WTC11 (cell line): Measurements from ENCODE around the gene CRTC3. TPM values are rescaled to one million over a fixed set of nuclear protein-coding genes. Genes with fewer than 3 reads are reported as not detected.

Experiments used
- ATAC-seq: fragments of 200-7000 bp; cut with Tn5 transposase; 2 replicates; pipeline ENCODE4 v1.10.0; 2021; ENCODE audit warnings: mild to moderate bottlenecking, moderate library complexity
- CTCF ChIA-PET: fragments of 300-600 bp; sonication (Branson Sonifier 250); formaldehyde crosslinking; loops from one replicate; lab custom pipeline; 2021; ENCODE audit warnings: antibody characterized with exemption; lab: Charles Lee
- POLR2A ChIA-PET: fragments of 350-600 bp; sonication (Branson Sonifier 250); formaldehyde crosslinking; loops from one replicate; lab custom pipeline; 2021; ENCODE audit warnings: antibody characterized with exemption; lab: Charles Lee
- DNase-seq: peaks from one replicate; pipeline ENCODE4 v3.0.0; 2021; ENCODE audit warnings: low spot score
- H3K27ac Mint-ChIP-seq: 2 replicates; pipeline ENCODE4 v1.8.0; 2021; ENCODE audit warnings: mixed read lengths
- H3K27me3 Mint-ChIP-seq: 2 replicates; pipeline ENCODE4 v1.8.0; 2021; ENCODE audit warnings: low read depth, mild to moderate bottlenecking, moderate library complexity, mixed read lengths
- H3K36me3 Mint-ChIP-seq: 2 replicates; pipeline ENCODE4 v1.8.0; 2021; ENCODE audit warnings: mixed read lengths
- H3K4me1 Mint-ChIP-seq: 2 replicates; pipeline ENCODE4 v1.8.0; 2022; ENCODE audit warnings: mixed read lengths
- H3K4me3 Mint-ChIP-seq: 2 replicates; pipeline ENCODE4 v1.8.0; 2021; ENCODE audit warnings: mild to moderate bottlenecking, moderate library complexity, mixed read lengths
- H3K9me3 Mint-ChIP-seq: 2 replicates; pipeline ENCODE4 v1.8.0; 2021; ENCODE audit warnings: mixed read lengths
- ESRRA ChIP-seq: sonication (generic); formaldehyde crosslinking; IDR thresholded peaks from 2 replicates; pipeline ENCODE4 v1.8.1; 2022; ENCODE audit warnings: mild to moderate bottlenecking, missing genetic modification reagents, borderline replicate concordance
- ETV6 ChIP-seq: sonication (generic); formaldehyde crosslinking; IDR thresholded peaks from 2 replicates; pipeline ENCODE4 v1.8.1; 2022; ENCODE audit warnings: mild to moderate bottlenecking, missing genetic modification reagents
- MXD4 ChIP-seq: fragments of 250-450 bp; sonication (Bioruptor Pico); IDR thresholded peaks from 2 replicates; pipeline ENCODE4 v1.8.0; 2021; ENCODE audit warnings: mild to moderate bottlenecking, moderate library complexity, borderline replicate concordance
- ZBTB21 ChIP-seq: sonication (generic); formaldehyde crosslinking; IDR thresholded peaks from 2 replicates; pipeline ENCODE4 v1.8.1; 2023; ENCODE audit warnings: mild to moderate bottlenecking, missing genetic modification reagents, borderline replicate concordance
- ZNF263 ChIP-seq: sonication (generic); formaldehyde crosslinking; IDR thresholded peaks from 2 replicates; pipeline ENCODE4 v1.8.1; 2022; ENCODE audit warnings: low read depth, mild to moderate bottlenecking, moderate library complexity, missing genetic modification reagents
- ZNF396 ChIP-seq: fragments of 250-450 bp; sonication (Bioruptor Pico); IDR thresholded peaks from 2 replicates; pipeline ENCODE4 v1.8.0; 2021; ENCODE audit warnings: mild to moderate bottlenecking, moderate library complexity, borderline replicate concordance
- ZNF423 ChIP-seq: fragments of 250-450 bp; sonication (Bioruptor Pico); IDR thresholded peaks from 2 replicates; pipeline ENCODE4 v2.1.2; 2022; ENCODE audit warnings: mild to moderate bottlenecking, moderate library complexity
- total RNA-seq: library from RNA; stranded (reverse); gene quantifications from 3 replicates; pipeline ENCODE4 v1.2.3, GENCODE V29; 2021
- TF ChIP-seq, protein P1 (sequence below): fragments of 250-450 bp; sonication (Bioruptor Pico); IDR thresholded peaks from 2 replicates; pipeline ENCODE4 v2.1.2; 2022; ENCODE audit warnings: mild to moderate bottlenecking, moderate library complexity
- TF ChIP-seq, protein P2 (sequence below): fragments of 200-600 bp; IDR thresholded peaks from 2 replicates; pipeline ENCODE4 v1.8.0; 2022; ENCODE audit warnings: antibody characterized with exemption
- TF ChIP-seq, protein P3 (sequence below): sonication (generic); formaldehyde crosslinking; IDR thresholded peaks from 2 replicates; pipeline ENCODE4 v1.8.1; 2022; ENCODE audit warnings: mild to moderate bottlenecking, missing genetic modification reagents, moderate library complexity, borderline replicate concordance
- TF ChIP-seq, protein P4 (sequence below): fragments of 250-450 bp; sonication (Bioruptor Pico); IDR thresholded peaks from 2 replicates; pipeline ENCODE4 v1.9.0; 2021; ENCODE audit warnings: mild to moderate bottlenecking, borderline replicate concordance

CRTC3 gene
- total RNA-seq, 1 experiment from 2014 or later: 8.4 TPM

DNA sequence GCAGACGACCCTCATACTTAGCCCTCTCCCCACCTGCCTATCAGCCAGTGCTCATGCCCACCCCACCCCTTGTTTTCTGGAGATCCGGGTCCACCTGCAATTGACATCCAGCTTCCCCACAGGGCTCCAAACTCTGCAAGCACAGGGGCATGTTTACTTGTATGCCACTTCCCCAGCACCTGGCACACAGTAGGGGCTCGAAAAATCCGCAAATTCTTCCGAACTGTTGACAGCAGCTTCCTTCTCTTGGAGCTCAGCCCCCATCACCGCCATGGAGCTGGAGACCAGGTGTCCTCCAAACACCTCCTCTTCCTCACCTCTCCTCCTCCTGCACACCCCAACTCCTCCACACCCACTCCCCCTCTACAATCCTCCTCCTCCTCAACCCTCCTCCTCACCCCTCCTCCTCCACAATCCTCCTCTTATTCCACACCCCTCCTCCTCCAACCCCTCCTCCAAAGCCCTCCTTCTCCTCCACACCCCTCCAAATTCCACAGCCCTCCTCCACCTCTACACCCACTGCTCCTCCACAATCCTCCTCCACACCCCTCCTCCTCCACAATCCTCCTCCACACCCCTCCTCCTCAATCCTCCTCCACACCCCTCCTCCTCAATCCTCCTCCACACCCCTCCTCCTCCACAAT, 117.1 kb downstream of the CRTC3 start:
- H3K4me3 Mint-ChIP-seq: no peak overlapping the region
- ChIA-PET POLR2A (no interaction called here), CTCF (interaction anchor here (1.0 kb wide), 1 partner anchor 286 kb away, joined by 3 read pairs; the partner anchor contains the start of gene HDDC3)

DNA sequence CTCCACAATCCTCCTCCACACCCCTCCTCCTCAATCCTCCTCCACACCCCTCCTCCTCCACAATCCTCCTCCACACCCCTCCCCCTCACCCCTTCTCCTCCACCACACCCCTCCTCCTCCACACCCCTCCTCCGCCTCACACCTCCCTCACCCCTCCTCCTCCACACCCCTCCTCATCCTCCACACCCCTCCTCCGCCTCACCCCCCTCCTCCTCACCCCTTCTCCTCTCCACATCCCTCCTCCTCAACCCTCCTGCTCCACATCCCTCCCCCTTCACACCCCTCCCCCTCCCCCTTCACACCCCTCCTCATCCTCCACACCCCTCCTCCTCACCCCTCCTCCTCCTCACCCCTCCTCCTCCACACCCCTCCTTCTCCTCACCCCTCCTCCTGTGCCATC, 117.6 kb downstream of the CRTC3 start:
- Mint-ChIP-seq H3K4me3 (no peak overlapping the region), H3K36me3 (peaks cover 6% of the 10 kb centered on the region; the same call in 1 of the 2 replicates), H3K9me3 (0 out of 2 replicates have a peak, but pooled peaks cover 6% of the 10 kb centered on the region), H3K4me1 (peaks cover 21% of the 10 kb centered on the region), H3K27me3 (no peaks in the 10 kb centered on the region), H3K27ac (no peak overlapping the region)
- no peak for ATAC-seq
- no peak for DNase-seq
- CTCF ChIA-PET: interaction anchor here (0.6 to 1.5 kb wide), 60 partner anchors 8 to 403 kb away, joined by 3 to 46 read pairs (median 4); partner anchors contain the start of genes BLM, CRTC3, FES and HDDC3
- POLR2A ChIA-PET: no interaction called here
- no peak for TF ChIP-seq ZBTB21
- no peak for TF ChIP-seq ZNF396 (CRISPR knock-in tag)
- TF ChIP-seq, protein P1, sequence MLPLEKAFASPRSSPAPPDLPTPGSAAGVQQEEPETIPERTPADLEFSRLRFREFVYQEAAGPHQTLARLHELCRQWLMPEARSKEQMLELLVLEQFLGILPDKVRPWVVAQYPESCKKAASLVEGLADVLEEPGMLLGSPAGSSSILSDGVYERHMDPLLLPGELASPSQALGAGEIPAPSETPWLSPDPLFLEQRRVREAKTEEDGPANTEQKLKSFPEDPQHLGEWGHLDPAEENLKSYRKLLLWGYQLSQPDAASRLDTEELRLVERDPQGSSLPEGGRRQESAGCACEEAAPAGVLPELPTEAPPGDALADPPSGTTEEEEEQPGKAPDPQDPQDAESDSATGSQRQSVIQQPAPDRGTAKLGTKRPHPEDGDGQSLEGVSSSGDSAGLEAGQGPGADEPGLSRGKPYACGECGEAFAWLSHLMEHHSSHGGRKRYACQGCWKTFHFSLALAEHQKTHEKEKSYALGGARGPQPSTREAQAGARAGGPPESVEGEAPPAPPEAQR (CRISPR knock-in tag): no peak
- TF ChIP-seq, protein P2, sequence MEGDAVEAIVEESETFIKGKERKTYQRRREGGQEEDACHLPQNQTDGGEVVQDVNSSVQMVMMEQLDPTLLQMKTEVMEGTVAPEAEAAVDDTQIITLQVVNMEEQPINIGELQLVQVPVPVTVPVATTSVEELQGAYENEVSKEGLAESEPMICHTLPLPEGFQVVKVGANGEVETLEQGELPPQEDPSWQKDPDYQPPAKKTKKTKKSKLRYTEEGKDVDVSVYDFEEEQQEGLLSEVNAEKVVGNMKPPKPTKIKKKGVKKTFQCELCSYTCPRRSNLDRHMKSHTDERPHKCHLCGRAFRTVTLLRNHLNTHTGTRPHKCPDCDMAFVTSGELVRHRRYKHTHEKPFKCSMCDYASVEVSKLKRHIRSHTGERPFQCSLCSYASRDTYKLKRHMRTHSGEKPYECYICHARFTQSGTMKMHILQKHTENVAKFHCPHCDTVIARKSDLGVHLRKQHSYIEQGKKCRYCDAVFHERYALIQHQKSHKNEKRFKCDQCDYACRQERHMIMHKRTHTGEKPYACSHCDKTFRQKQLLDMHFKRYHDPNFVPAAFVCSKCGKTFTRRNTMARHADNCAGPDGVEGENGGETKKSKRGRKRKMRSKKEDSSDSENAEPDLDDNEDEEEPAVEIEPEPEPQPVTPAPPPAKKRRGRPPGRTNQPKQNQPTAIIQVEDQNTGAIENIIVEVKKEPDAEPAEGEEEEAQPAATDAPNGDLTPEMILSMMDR: no peak

More for the DNA sequence above, 117.1 kb downstream of the CRTC3 start:
- Mint-ChIP-seq H3K4me1 (peaks cover 21% of the 10 kb centered on the region), H3K9me3 (0 out of 2 replicates have a peak, but pooled peaks cover 6% of the 10 kb centered on the region), H3K27ac (no peak overlapping the region), H3K36me3 (peaks cover 6% of the 10 kb centered on the region; the same call in 1 of the 2 replicates), H3K27me3 (no peaks in the 10 kb centered on the region)
- DNase-seq (no peak), ATAC-seq (no peak)
- TF ChIP-seq MXD4 (CRISPR knock-in tag): no peak
- TF ChIP-seq ZNF263 (CRISPR knock-in tag): peak; percentile 78

DNA sequence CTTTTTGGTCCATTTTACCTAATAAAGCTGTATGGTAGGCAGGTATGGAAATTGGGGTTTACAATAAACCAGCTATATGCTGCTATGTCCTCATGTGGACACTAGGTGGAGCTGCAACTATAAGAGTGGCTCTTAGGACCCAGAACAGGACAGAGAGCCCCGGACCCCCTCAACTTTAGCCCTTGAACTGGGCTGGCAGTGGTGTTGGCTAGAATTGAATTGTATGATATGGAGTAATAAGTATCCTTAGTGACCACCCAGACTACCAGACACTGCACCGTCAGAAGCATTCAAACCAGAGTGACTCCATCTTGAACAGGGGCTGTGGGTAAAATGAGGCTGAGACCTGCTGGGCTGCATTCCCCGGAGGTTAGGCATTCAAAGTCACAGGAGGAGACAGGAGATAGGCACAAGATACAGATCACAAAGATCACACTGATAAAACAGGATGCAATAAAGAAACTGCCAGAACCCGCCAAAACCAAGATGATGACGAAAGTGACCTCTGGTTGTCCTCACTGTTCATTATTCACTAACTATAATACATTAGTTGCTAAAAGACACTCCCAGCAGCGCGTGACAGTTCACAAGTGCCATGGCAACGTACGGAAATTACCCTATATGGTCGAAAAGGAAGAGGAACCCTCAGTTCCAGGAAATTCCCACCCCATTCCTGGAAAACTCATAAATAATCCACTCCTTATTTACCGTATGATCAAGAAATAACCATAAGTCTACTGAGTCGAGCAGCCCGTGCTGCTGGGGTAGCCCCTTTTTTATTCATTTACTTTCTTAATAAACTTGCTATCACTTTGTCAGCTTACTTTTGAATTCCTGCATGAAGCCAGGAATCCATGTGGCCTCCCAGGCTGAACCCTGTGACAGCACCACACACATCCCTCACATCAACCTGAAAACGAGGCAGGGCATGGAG, 118.7 kb downstream of the CRTC3 start:
- H3K9me3 Mint-ChIP-seq: no peaks in the 10 kb centered on the region
- ATAC-seq (peak; percentile 83), DNase-seq (peak; percentile 59)
- POLR2A ChIA-PET: no interaction called here
- no peak overlapping the region for H3K4me3 Mint-ChIP-seq
- CTCF ChIA-PET: interaction anchor here (0.5 to 1.5 kb wide), 66 partner anchors 8 to 425 kb away, joined by 3 to 46 read pairs (median 4); partner anchors contain the start of genes BLM, CRTC3, FES and HDDC3
- no peak overlapping the region for H3K27ac Mint-ChIP-seq
- H3K27me3 Mint-ChIP-seq: no peaks in the 10 kb centered on the region
- H3K4me1 Mint-ChIP-seq: peaks cover 19% of the 10 kb centered on the region
- no peaks in the 10 kb centered on the region for H3K36me3 Mint-ChIP-seq
- TF ChIP-seq ESRRA (CRISPR knock-in tag) (no peak), ZNF423 (CRISPR knock-in tag) (no peak), ETV6 (CRISPR knock-in tag) (0 out of 2 replicates have a peak, but pooled peaks have one; percentile 45)
- TF ChIP-seq, protein P3, sequence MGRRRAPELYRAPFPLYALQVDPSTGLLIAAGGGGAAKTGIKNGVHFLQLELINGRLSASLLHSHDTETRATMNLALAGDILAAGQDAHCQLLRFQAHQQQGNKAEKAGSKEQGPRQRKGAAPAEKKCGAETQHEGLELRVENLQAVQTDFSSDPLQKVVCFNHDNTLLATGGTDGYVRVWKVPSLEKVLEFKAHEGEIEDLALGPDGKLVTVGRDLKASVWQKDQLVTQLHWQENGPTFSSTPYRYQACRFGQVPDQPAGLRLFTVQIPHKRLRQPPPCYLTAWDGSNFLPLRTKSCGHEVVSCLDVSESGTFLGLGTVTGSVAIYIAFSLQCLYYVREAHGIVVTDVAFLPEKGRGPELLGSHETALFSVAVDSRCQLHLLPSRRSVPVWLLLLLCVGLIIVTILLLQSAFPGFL (CRISPR knock-in tag): no peak
- TF ChIP-seq, protein P1 (CRISPR knock-in tag): 0 out of 2 replicates have a peak, but pooled peaks have one; percentile 34
- TF ChIP-seq, protein P4, sequence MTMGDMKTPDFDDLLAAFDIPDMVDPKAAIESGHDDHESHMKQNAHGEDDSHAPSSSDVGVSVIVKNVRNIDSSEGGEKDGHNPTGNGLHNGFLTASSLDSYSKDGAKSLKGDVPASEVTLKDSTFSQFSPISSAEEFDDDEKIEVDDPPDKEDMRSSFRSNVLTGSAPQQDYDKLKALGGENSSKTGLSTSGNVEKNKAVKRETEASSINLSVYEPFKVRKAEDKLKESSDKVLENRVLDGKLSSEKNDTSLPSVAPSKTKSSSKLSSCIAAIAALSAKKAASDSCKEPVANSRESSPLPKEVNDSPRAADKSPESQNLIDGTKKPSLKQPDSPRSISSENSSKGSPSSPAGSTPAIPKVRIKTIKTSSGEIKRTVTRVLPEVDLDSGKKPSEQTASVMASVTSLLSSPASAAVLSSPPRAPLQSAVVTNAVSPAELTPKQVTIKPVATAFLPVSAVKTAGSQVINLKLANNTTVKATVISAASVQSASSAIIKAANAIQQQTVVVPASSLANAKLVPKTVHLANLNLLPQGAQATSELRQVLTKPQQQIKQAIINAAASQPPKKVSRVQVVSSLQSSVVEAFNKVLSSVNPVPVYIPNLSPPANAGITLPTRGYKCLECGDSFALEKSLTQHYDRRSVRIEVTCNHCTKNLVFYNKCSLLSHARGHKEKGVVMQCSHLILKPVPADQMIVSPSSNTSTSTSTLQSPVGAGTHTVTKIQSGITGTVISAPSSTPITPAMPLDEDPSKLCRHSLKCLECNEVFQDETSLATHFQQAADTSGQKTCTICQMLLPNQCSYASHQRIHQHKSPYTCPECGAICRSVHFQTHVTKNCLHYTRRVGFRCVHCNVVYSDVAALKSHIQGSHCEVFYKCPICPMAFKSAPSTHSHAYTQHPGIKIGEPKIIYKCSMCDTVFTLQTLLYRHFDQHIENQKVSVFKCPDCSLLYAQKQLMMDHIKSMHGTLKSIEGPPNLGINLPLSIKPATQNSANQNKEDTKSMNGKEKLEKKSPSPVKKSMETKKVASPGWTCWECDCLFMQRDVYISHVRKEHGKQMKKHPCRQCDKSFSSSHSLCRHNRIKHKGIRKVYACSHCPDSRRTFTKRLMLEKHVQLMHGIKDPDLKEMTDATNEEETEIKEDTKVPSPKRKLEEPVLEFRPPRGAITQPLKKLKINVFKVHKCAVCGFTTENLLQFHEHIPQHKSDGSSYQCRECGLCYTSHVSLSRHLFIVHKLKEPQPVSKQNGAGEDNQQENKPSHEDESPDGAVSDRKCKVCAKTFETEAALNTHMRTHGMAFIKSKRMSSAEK: 0 out of 2 replicates have a peak, but pooled peaks have one; percentile 35
- TF ChIP-seq, protein P2: peak; percentile 89
